Activated B cell treated with CpG ODN at 0.5 μM for 24 hours (primary cell): ENCODE results near the gene C1QL1. TPM values are rescaled to one million over a fixed set of nuclear protein-coding genes. Genes with fewer than 3 reads are reported as not detected.

ENCODE experiments used
- ATAC-seq: fragments of 200-7000 bp; cut with Tn5 transposase; one replicate; pipeline ENCODE4 v1.10.0; 2021; ENCODE audit warnings: low read depth, mild to moderate bottlenecking, moderate library complexity
- CTCF ChIA-PET: fragments of 350-600 bp; sonication (Branson Sonifier 250); formaldehyde crosslinking; loops from one replicate; lab custom pipeline; 2021; ENCODE audit warnings: antibody characterized with exemption; lab: Charles Lee
- POLR2A ChIA-PET: fragments of 350-600 bp; sonication (Branson Sonifier 250); formaldehyde crosslinking; loops from one replicate; lab custom pipeline; 2021; ENCODE audit warnings: antibody characterized with exemption; lab: Charles Lee
- DNase-seq: peaks from one replicate; pipeline ENCODE4 v3.0.0; 2022
- H3K27ac Mint-ChIP-seq: one replicate; pipeline ENCODE4 v1.8.0; 2020; ENCODE audit warnings: mixed read lengths
- H3K27me3 Mint-ChIP-seq: one replicate; pipeline ENCODE4 v1.8.0; 2021; ENCODE audit warnings: mixed read lengths
- H3K36me3 Mint-ChIP-seq: one replicate; pipeline ENCODE4 v1.8.0; 2021; ENCODE audit warnings: low read depth, mixed read lengths
- H3K4me1 Mint-ChIP-seq: one replicate; pipeline ENCODE4 v1.8.0; 2021; ENCODE audit warnings: mixed read lengths
- H3K4me3 Mint-ChIP-seq: one replicate; pipeline ENCODE4 v1.8.0; 2020; ENCODE audit warnings: mild to moderate bottlenecking, mixed read lengths
- H3K9me3 Mint-ChIP-seq: one replicate; pipeline ENCODE4 v1.8.0; 2020; ENCODE audit warnings: mixed read lengths
- CTCF ChIP-seq: fragments of 200-600 bp; IDR thresholded peaks from one replicate; pipeline ENCODE4 v1.8.0; 2022; ENCODE audit warnings: antibody characterized with exemption, mild to moderate bottlenecking
- intact Hi-C: fragments of 100-400 bp; cut with micrococcal nuclease; formaldehyde crosslinking; loops from one replicate; pipeline ENCODE4 v1.15.1; 2024
- total RNA-seq: library from RNA; stranded (reverse); gene quantifications from 2 replicates; pipeline ENCODE4 v1.2.3, GENCODE V29; 2022

Gene C1QL1
- total RNA-seq, 1 donor from 2014 or later: not detected

- DNase-seq (no peak), ATAC-seq (no peak)
- peaks cover 37% of the 10 kb centered on the region for H3K4me1 Mint-ChIP-seq
- no peak for TF ChIP-seq CTCF
- no peak overlapping the region for H3K4me3 Mint-ChIP-seq
- H3K27ac Mint-ChIP-seq: no peak overlapping the region
- no peaks in the 10 kb centered on the region for H3K9me3 Mint-ChIP-seq
- H3K36me3 Mint-ChIP-seq: no peaks in the 10 kb centered on the region
- ChIA-PET CTCF (interaction anchor here (0.9 kb wide), 1 partner anchor 11 kb away, joined by 4 read pairs; no protein-coding TSS in a partner anchor), POLR2A (interaction anchor here (0.6 to 0.8 kb wide), 2 partner anchors 8 to 83 kb away, joined by 4 read pairs; no protein-coding TSS in a partner anchor)
- peaks cover 49% of the 10 kb centered on the region for H3K27me3 Mint-ChIP-seq
- intact Hi-C loops: loop anchor here (1.0 to 5.0 kb wide), 5 partner anchors 21 to 129 kb away; partner anchors contain the start of genes EFTUD2, KIF18B and NMT1
Measured at GRCh38 chr17:44967907-44968224, 237 bp downstream of the C1QL1 start.

- peaks cover 52% of the 10 kb centered on the region for H3K27me3 Mint-ChIP-seq
- ATAC-seq (no peak), DNase-seq (no peak)
- H3K4me1 Mint-ChIP-seq: peaks cover 37% of the 10 kb centered on the region
- TF ChIP-seq CTCF: no peak
- CTCF ChIA-PET: no interaction called here
- H3K27ac Mint-ChIP-seq: no peak overlapping the region
- H3K36me3 Mint-ChIP-seq: no peaks in the 10 kb centered on the region
- peak overlapping the region; percentile 55 for H3K4me3 Mint-ChIP-seq
- POLR2A ChIA-PET: interaction anchor here (0.6 to 0.7 kb wide), 2 partner anchors 20 to 36 kb away, joined by 3 to 5 read pairs; partner anchors contain the start of gene KIF18B
- no peaks in the 10 kb centered on the region for H3K9me3 Mint-ChIP-seq
- intact Hi-C loops: loop anchor here (5.0 kb wide), 3 partner anchors 55 to 130 kb away; partner anchors contain the start of gene NMT1
Measured at GRCh38 chr17:44967026-44967906, 837 bp downstream of the C1QL1 start.

- no peak overlapping the region for H3K27ac Mint-ChIP-seq
- DNase-seq (no peak), ATAC-seq (no peak)
- H3K9me3 Mint-ChIP-seq: no peaks in the 10 kb centered on the region
- no peaks in the 10 kb centered on the region for H3K36me3 Mint-ChIP-seq
- peak overlapping the region; percentile 55 for H3K4me3 Mint-ChIP-seq
- POLR2A ChIA-PET: interaction anchor here (0.6 to 0.7 kb wide), 2 partner anchors 19 to 36 kb away, joined by 3 to 5 read pairs; partner anchors contain the start of gene KIF18B
- peaks cover 37% of the 10 kb centered on the region for H3K4me1 Mint-ChIP-seq
- intact Hi-C loops: loop anchor here (5.0 kb wide), 3 partner anchors 56 to 131 kb away; partner anchors contain the start of gene NMT1
- TF ChIP-seq CTCF: no peak
- H3K27me3 Mint-ChIP-seq: peaks cover 52% of the 10 kb centered on the region
- CTCF ChIA-PET: no interaction called here
Measured at GRCh38 chr17:44966348-44967025, 1.6 kb downstream of the C1QL1 start.

- ATAC-seq: no peak
- ChIA-PET POLR2A (no interaction called here), CTCF (no interaction called here)
- H3K36me3 Mint-ChIP-seq: no peaks in the 10 kb centered on the region
- TF ChIP-seq CTCF: no peak
- H3K27ac Mint-ChIP-seq: no peak overlapping the region
- H3K4me3 Mint-ChIP-seq: no peak overlapping the region
- H3K4me1 Mint-ChIP-seq: peaks cover 37% of the 10 kb centered on the region
- H3K9me3 Mint-ChIP-seq: no peaks in the 10 kb centered on the region
- intact Hi-C loops: loop anchor here (5.0 kb wide), 3 partner anchors 57 to 132 kb away; partner anchors contain the start of gene NMT1
- DNase-seq: no peak
- H3K27me3 Mint-ChIP-seq: peaks cover 57% of the 10 kb centered on the region
Measured at GRCh38 chr17:44965481-44966234, 2.4 kb downstream of the C1QL1 start.
